Activated CD4-positive, alpha-beta memory T cell treated with anti-CD3 and anti-CD28 coated beads for 36 hours (primary cell): ENCODE results near the gene SORCS1. TPM values are rescaled to one million over a fixed set of nuclear protein-coding genes. Genes with fewer than 3 reads are reported as not detected.

Source experiments
- CTCF ChIA-PET: fragments of 350-600 bp; sonication (Branson Sonifier 250); formaldehyde crosslinking; loops from one replicate; lab custom pipeline; 2021; ENCODE audit warnings: antibody characterized with exemption, inconsistent platforms; lab: Charles Lee
- POLR2A ChIA-PET: fragments of 350-600 bp; sonication (Branson Sonifier 250); formaldehyde crosslinking; loops from one replicate; lab custom pipeline; 2021; ENCODE audit warnings: antibody characterized with exemption; lab: Charles Lee
- DNase-seq: peaks from one replicate; pipeline ENCODE4 v3.0.0-alpha.2; 2020
- H3K27ac Mint-ChIP-seq: one replicate; pipeline ENCODE4 v1.8.0; 2021; ENCODE audit warnings: mixed read lengths
- H3K27me3 Mint-ChIP-seq: one replicate; pipeline ENCODE4 v1.8.0; 2021; ENCODE audit warnings: mixed read lengths
- H3K36me3 Mint-ChIP-seq: one replicate; pipeline ENCODE4 v1.8.0; 2021; ENCODE audit warnings: mixed read lengths
- H3K4me1 Mint-ChIP-seq: one replicate; pipeline ENCODE4 v1.8.0; 2021; ENCODE audit warnings: low read depth, mixed read lengths
- H3K4me3 Mint-ChIP-seq: one replicate; pipeline ENCODE4 v1.8.0; 2021; ENCODE audit warnings: mild to moderate bottlenecking, mixed read lengths
- H3K9me3 Mint-ChIP-seq: one replicate; pipeline ENCODE4 v1.8.0; 2021; ENCODE audit warnings: mixed read lengths
- intact Hi-C: fragments of 100-400 bp; cut with micrococcal nuclease; formaldehyde crosslinking; loops from one replicate; pipeline ENCODE4 v1.15.1; 2023
- total RNA-seq, 2 experiments: library from RNA; stranded (reverse); gene quantifications; one replicate each; pipeline ENCODE4 v1.2.3, GENCODE V29; 2021

The SORCS1 gene
- total RNA-seq, 2 experiments from 2014 or later = not detected

- H3K27me3 Mint-ChIP-seq = no peaks in the 10 kb centered on the region
Observed at GRCh38 chr10:106559442-106559841, 605.1 kb downstream of the SORCS1 start.

DNA sequence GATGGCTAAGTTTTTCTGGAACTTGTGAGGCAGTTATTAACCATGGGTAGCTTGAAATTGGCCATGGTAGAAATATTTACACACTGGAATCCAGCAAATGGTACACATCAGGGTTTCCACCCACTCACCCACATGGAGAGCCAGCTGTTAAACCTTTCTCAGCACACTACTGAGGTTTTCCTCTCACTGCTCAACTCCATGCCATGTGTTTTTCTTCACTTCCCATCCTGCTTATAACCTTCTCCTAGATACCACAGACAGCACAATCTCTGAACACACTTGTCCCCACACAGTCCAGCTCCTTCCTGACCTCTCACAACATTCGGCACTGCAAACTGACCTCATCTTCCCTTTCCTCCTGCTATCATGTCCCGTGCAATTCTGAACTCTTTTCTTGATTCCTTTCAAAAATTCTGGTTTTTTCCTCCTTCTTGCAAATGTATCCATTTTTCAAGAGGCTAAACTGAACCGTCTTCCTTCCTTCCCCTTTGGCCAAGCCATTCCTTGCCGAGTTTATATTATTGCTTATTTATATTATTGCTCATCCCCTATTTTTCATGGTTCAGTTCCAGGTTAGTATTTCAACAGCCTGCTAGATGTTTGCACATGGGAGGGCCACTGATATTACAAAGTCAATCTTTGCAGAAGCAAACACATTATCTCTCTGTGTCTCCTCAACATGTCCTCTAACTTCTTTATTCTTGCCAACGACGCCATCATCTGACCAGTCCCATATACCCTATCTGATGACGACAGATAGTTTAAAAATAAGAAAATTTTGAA lies 606.4 kb downstream of the SORCS1 start:
- peaks cover 2% of the 10 kb centered on the region for H3K9me3 Mint-ChIP-seq
- no peaks in the 10 kb centered on the region for H3K4me1 Mint-ChIP-seq
- no peaks in the 10 kb centered on the region for H3K27me3 Mint-ChIP-seq
- ChIA-PET POLR2A (no interaction called here), CTCF (no interaction called here)
- no peak for DNase-seq
- H3K4me3 Mint-ChIP-seq = no peak overlapping the region
- no peaks in the 10 kb centered on the region for H3K36me3 Mint-ChIP-seq
- intact Hi-C loops = no loop called here
- H3K27ac Mint-ChIP-seq = no peak overlapping the region

More at GRCh38 chr10:106559442-106559841, 605.1 kb downstream of the SORCS1 start:
- POLR2A ChIA-PET = no interaction called here
- no peak overlapping the region for H3K27ac Mint-ChIP-seq
- H3K9me3 Mint-ChIP-seq = peaks cover 2% of the 10 kb centered on the region
- CTCF ChIA-PET = no interaction called here
- no peak for DNase-seq
- intact Hi-C loops = no loop called here
- no peak overlapping the region for H3K4me3 Mint-ChIP-seq
- H3K36me3 Mint-ChIP-seq = no peaks in the 10 kb centered on the region
- H3K4me1 Mint-ChIP-seq = no peaks in the 10 kb centered on the region

DNA sequence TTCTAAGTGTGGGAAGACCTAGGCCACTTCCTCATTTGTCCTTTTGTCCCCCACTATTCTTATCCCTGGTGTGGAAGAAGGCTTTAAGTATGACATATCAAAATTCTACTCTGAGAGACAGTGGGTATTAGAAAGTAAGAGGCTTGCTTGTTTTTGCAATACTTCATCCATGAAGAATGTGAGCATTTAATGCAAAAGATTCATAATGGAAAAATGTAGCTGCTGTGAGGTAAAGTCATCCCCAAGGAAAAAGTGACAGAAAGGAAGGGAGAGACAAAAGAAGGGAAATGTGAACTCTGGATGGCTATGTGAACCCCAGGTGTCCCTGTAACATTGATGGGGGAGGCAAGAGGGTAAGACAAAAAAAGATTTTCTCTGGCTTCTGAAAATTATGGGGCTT lies 607.5 kb downstream of the SORCS1 start:
- DNase-seq = no peak
- POLR2A ChIA-PET = no interaction called here
- Mint-ChIP-seq H3K9me3 (peaks cover 2% of the 10 kb centered on the region), H3K36me3 (no peaks in the 10 kb centered on the region), H3K4me1 (no peaks in the 10 kb centered on the region), H3K27ac (no peak overlapping the region), H3K27me3 (no peaks in the 10 kb centered on the region), H3K4me3 (no peak overlapping the region)
- CTCF ChIA-PET = no interaction called here
- intact Hi-C loops = no loop called here

- ChIA-PET CTCF (no interaction called here), POLR2A (no interaction called here)
- no peaks in the 10 kb centered on the region for H3K4me1 Mint-ChIP-seq
- H3K36me3 Mint-ChIP-seq = no peaks in the 10 kb centered on the region
- H3K9me3 Mint-ChIP-seq = peaks cover 2% of the 10 kb centered on the region
- no peak overlapping the region for H3K27ac Mint-ChIP-seq
- H3K27me3 Mint-ChIP-seq = no peaks in the 10 kb centered on the region
- no peak for DNase-seq
- intact Hi-C loops = no loop called here
- no peak overlapping the region for H3K4me3 Mint-ChIP-seq
Observed at GRCh38 chr10:106555599-106555998, 608.9 kb downstream of the SORCS1 start.

DNA sequence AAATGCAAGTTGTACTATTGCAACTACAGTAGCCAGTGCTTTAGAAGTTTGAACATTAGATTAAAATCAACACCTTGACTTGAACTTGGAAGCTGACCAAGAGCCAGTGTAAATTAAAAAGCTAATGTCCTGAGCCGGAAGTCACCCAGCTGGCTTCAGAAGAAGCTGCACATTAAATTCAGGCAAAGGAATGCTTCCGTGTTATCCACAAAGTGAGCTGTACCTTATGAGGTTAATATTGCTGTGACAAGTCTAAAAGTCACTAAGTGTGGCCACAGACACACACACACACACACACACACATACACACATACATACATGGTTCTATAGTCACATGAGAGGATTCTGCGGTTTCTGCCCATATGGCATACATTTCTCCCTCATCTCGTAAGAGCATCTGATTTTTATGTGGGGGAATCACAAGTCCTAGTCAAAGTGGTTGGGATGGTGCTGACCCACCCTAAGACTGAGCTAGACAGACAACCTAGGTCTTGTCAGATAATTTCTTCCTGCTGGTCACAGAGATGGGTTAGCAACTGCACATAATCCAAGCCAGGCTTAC lies 612.9 kb downstream of the SORCS1 start:
- Mint-ChIP-seq H3K4me3 (no peak overlapping the region), H3K4me1 (no peaks in the 10 kb centered on the region), H3K36me3 (no peaks in the 10 kb centered on the region), H3K27me3 (no peaks in the 10 kb centered on the region), H3K27ac (no peak overlapping the region), H3K9me3 (peaks cover 3% of the 10 kb centered on the region)
- DNase-seq = no peak
- POLR2A ChIA-PET = no interaction called here
- intact Hi-C loops = no loop called here
- CTCF ChIA-PET = no interaction called here

DNA sequence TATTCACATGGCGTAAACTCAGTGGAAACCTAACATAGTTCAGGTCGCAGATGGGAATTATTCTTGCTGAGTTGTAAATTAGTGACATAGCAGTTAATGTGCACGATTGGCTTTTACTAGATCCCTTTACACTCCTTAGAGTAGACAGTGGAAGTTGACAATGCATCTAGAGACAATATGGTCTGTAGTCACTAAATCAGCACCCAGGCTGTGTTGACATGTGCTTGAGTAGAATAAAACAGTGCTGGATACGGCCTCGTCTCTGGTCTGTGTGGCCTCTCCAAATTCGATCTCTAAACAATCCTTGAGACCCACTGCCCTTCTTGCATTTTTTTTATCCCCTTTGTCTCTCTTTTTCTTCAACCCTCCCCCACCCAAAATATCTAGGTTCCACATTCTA lies 615.7 kb downstream of the SORCS1 start:
- no peaks in the 10 kb centered on the region for H3K4me1 Mint-ChIP-seq
- DNase-seq = no peak
- H3K4me3 Mint-ChIP-seq = no peak overlapping the region
- intact Hi-C loops = no loop called here
- no peaks in the 10 kb centered on the region for H3K36me3 Mint-ChIP-seq
- H3K9me3 Mint-ChIP-seq = peaks cover 8% of the 10 kb centered on the region
- no peak overlapping the region for H3K27ac Mint-ChIP-seq
- ChIA-PET CTCF (no interaction called here), POLR2A (no interaction called here)
- no peaks in the 10 kb centered on the region for H3K27me3 Mint-ChIP-seq

GRCh38 chr10:106547047-106547635 lies 617.4 kb downstream of the SORCS1 start:
- no peaks in the 10 kb centered on the region for H3K27me3 Mint-ChIP-seq
- no peak overlapping the region for H3K4me3 Mint-ChIP-seq
- DNase-seq = no peak
- no peaks in the 10 kb centered on the region for H3K36me3 Mint-ChIP-seq
- no peaks in the 10 kb centered on the region for H3K4me1 Mint-ChIP-seq
- ChIA-PET CTCF (interaction anchor here (0.6 kb wide), 1 partner anchor 76 kb away, joined by 3 read pairs; no protein-coding TSS in a partner anchor), POLR2A (no interaction called here)
- no peak overlapping the region for H3K27ac Mint-ChIP-seq
- intact Hi-C loops = no loop called here
- peaks cover 8% of the 10 kb centered on the region for H3K9me3 Mint-ChIP-seq

DNA sequence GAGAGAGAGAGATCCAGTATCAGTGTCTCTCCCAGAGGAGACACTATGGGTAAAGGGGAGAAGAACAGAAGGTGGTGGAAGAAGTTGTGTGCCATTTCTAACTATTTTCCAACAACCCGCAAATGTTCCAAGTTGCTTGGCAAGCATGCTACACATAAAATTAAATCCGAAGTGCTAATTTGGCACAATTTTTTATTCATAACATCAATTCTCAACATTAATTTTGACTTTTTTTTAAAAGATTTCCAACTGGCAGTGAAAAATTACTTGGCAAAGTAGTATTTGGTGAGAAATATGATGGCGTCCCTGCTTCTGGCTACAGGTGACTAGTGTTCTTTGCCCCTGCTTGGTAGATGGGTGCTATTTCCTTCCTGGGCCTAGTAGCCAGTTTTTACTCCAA lies 622.0 kb downstream of the SORCS1 start:
- Mint-ChIP-seq H3K27ac (no peak overlapping the region), H3K27me3 (no peaks in the 10 kb centered on the region), H3K4me3 (no peak overlapping the region), H3K36me3 (no peaks in the 10 kb centered on the region), H3K4me1 (no peaks in the 10 kb centered on the region), H3K9me3 (peaks cover 8% of the 10 kb centered on the region)
- ChIA-PET POLR2A (no interaction called here), CTCF (no interaction called here)
- DNase-seq = no peak
- intact Hi-C loops = no loop called here

DNA sequence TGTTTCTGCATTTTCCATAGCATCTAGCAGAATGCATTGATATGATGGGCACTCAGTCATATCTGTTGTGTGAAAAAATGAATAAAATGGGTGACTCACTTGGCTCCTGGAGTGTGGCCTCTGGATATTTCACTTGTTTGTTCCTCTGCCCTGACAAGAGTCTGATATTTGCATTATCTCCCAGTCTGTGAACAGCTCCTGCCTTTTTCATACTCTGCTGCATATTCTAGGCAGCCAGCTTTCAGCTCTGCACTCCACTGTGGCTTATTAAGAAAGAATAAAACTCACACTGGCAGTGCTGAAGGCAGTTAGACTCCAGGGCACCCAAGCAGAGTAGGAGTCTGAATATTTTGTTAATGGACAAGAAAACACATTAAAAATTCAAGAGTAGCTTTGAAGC lies 623.9 kb downstream of the SORCS1 start:
- intact Hi-C loops = no loop called here
- no peaks in the 10 kb centered on the region for H3K27me3 Mint-ChIP-seq
- no peak overlapping the region for H3K27ac Mint-ChIP-seq
- no peak overlapping the region for H3K4me3 Mint-ChIP-seq
- no peaks in the 10 kb centered on the region for H3K36me3 Mint-ChIP-seq
- no peak for DNase-seq
- H3K4me1 Mint-ChIP-seq = no peaks in the 10 kb centered on the region
- H3K9me3 Mint-ChIP-seq = peaks cover 9% of the 10 kb centered on the region
- CTCF ChIA-PET = no interaction called here
- POLR2A ChIA-PET = no interaction called here

GRCh38 chr10:106537866-106538265 lies 626.6 kb downstream of the SORCS1 start:
- ChIA-PET CTCF (no interaction called here), POLR2A (no interaction called here)
- H3K36me3 Mint-ChIP-seq = no peaks in the 10 kb centered on the region
- no peaks in the 10 kb centered on the region for H3K4me1 Mint-ChIP-seq
- peaks cover 5% of the 10 kb centered on the region for H3K9me3 Mint-ChIP-seq
- intact Hi-C loops = no loop called here
- H3K4me3 Mint-ChIP-seq = no peak overlapping the region
- no peak for DNase-seq
- no peaks in the 10 kb centered on the region for H3K27me3 Mint-ChIP-seq
- H3K27ac Mint-ChIP-seq = no peak overlapping the region

GRCh38 chr10:106535304-106535953 lies 629.1 kb downstream of the SORCS1 start:
- Mint-ChIP-seq H3K27ac (no peak overlapping the region), H3K36me3 (no peaks in the 10 kb centered on the region), H3K27me3 (no peaks in the 10 kb centered on the region), H3K9me3 (peaks cover 7% of the 10 kb centered on the region), H3K4me1 (no peaks in the 10 kb centered on the region), H3K4me3 (no peak overlapping the region)
- intact Hi-C loops = no loop called here
- POLR2A ChIA-PET = no interaction called here
- DNase-seq = no peak
- CTCF ChIA-PET = no interaction called here

DNA sequence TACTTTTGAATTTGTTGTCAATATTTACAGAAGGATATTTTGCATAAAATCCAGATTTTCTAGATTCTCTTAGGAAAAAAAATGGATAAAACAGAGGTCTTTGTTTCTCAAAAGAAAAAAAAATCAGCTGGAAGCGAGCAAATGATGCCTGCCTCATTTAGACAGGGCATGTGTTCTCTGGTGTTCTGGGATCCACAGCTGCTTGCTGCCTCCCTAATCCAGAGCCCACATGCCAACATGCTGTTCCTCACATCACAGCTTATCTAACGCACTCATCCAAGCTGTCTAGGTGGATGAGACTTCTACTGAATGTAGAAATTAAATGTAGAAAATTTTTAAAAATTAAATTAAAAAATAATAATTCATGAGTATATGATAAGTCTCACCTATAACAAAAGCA lies 630.1 kb downstream of the SORCS1 start:
- Mint-ChIP-seq H3K27me3 (no peaks in the 10 kb centered on the region), H3K9me3 (peaks cover 5% of the 10 kb centered on the region), H3K27ac (no peak overlapping the region), H3K36me3 (no peaks in the 10 kb centered on the region), H3K4me1 (no peaks in the 10 kb centered on the region), H3K4me3 (no peak overlapping the region)
- no peak for DNase-seq
- POLR2A ChIA-PET = no interaction called here
- CTCF ChIA-PET = no interaction called here
- intact Hi-C loops = no loop called here
